Stimulated activated CD4-positive, alpha-beta T cell treated with anti-CD3 and anti-CD28 coated beads, Interleukin-15, amount 100 ng/mL, for 1 hour (primary cell): ENCODE data around the gene INHA.

Source experiments
- DNase-seq, 2 donors: peaks; one replicate each; pipeline ENCODE4 v3.0.0-alpha.2; 2020; ENCODE audit warnings: low read depth in 1 of 2, low spot score in 1 of 2

INHA gene

GRCh38 chr2:219572237-219573001 is at the start of gene INHA:
INHA (plus strand) TSS chr2:219572310; CDS start chr2:219572375, 65 bp downstream.
- no peak for DNase-seq

GRCh38 chr2:219523031-219523671 is 49.0 kb upstream of the INHA start:
- DNase-seq, result no peak

GRCh38 chr2:219524817-219525216 is 47.3 kb upstream of the INHA start:
- no peak for DNase-seq

- DNase-seq, result no peak
Observed at GRCh38 chr2:219525533-219526232, 46.4 kb upstream of the INHA start.

- DNase-seq, result no peak
Observed at GRCh38 chr2:219526320-219527075, 45.6 kb upstream of the INHA start.

- DNase-seq, result no peak
Observed at GRCh38 chr2:219527076-219527394, 45.1 kb upstream of the INHA start.

GRCh38 chr2:219527472-219527871 is 44.6 kb upstream of the INHA start:
- no peak for DNase-seq

- DNase-seq, result peak; percentile 70 to 79
Observed at GRCh38 chr2:219530048-219530963, 41.8 kb upstream of the INHA start.

- no peak for DNase-seq
Observed at GRCh38 chr2:219531639-219532377, 40.3 kb upstream of the INHA start.

GRCh38 chr2:219532378-219532649 is 39.8 kb upstream of the INHA start:
- no peak for DNase-seq

- DNase-seq, result no peak
Observed at GRCh38 chr2:219533930-219534661, 38.0 kb upstream of the INHA start.

- no peak for DNase-seq
Observed at GRCh38 chr2:219536425-219536824, 35.7 kb upstream of the INHA start.

- DNase-seq, result no peak
Observed at GRCh38 chr2:219536967-219537366, 35.1 kb upstream of the INHA start.

- no peak for DNase-seq
Observed at GRCh38 chr2:219537657-219538488, 34.2 kb upstream of the INHA start.

- DNase-seq, result no peak
Observed at GRCh38 chr2:219538504-219538951, 33.6 kb upstream of the INHA start.

GRCh38 chr2:219538956-219539788 is 32.9 kb upstream of the INHA start:
- no peak for DNase-seq

GRCh38 chr2:219539926-219540678 is 32.0 kb upstream of the INHA start:
- DNase-seq, result no peak
